Cardiac muscle cell (in vitro differentiated cells and primary cell): ENCODE data around the gene EPRS1. TPM values are rescaled to one million over a fixed set of nuclear protein-coding genes. Genes with fewer than 3 reads are reported as not detected.

Source experiments
- DNase-seq, 2 donors: peaks; one replicate each; pipeline versions ENCODE4 v3.0.0 to v3.0.0-alpha.2; 2010 to 2017; ENCODE audit warnings: low read depth in 1 of 2, low spot score in 1 of 2
- H3K27ac ChIP-seq: fragments of 200-600 bp; sonication (generic); 2 replicates; pipeline ENCODE4 v1.5.1; 2016
- H3K27me3 ChIP-seq: fragments of 200-600 bp; sonication (generic); 2 replicates; pipeline ENCODE4 v1.6.0; 2016; ENCODE audit warnings: control low read depth
- H3K36me3 ChIP-seq: fragments of 200-600 bp; sonication (generic); 2 replicates; pipeline ENCODE4 v1.5.1; 2016; ENCODE audit warnings: control low read depth
- H3K4me1 ChIP-seq: fragments of 200-600 bp; sonication (generic); 2 replicates; pipeline ENCODE4 v1.8.1; 2017; ENCODE audit warnings: low read depth, mild to moderate bottlenecking, mixed run types
- H3K4me3 ChIP-seq: fragments of 200-600 bp; sonication (generic); 2 replicates; pipeline ENCODE4 v1.5.1; 2016; ENCODE audit warnings: mild to moderate bottlenecking
- H3K9me3 ChIP-seq: fragments of 200-600 bp; sonication (generic); 2 replicates; pipeline ENCODE4 v1.5.1; 2017; ENCODE audit warnings: low read depth, mild to moderate bottlenecking, control low read depth
- CTCF ChIP-seq: IDR thresholded peaks from 2 replicates; pipeline ENCODE4 v1.5.1; 2012; ENCODE audit warnings: low read depth, mild to moderate bottlenecking, low read length
- polyA plus RNA-seq: library from polyadenylated mRNA; unstranded; fragments of >200 nt; fragmentation: Nextera tagmentation; extraction: Ambion mirVana; gene quantifications from 2 replicates; pipeline ENCODE4 v1.2.1, GENCODE V29; 2016
- total RNA-seq: library from RNA; depleted of rRNA; stranded (reverse); fragments of >200 nt; gene quantifications from 2 replicates; pipeline ENCODE4 v1.2.3, GENCODE V29; 2016

Gene EPRS1
- total and polyA plus RNA-seq, 2 experiments from 2014 or later: 47.8 to 54.0 TPM

GRCh38 chr1:220031287-220031686, 15.0 kb downstream of the EPRS1 start:
- peaks cover 40% of the 10 kb centered on the region for H3K36me3 ChIP-seq
- no peak for TF ChIP-seq CTCF

GRCh38 chr1:220028346-220028895, 17.9 kb downstream of the EPRS1 start:
- H3K36me3 ChIP-seq: peaks cover 51% of the 10 kb centered on the region
- H3K4me3 ChIP-seq: no peak overlapping the region
- H3K27me3 ChIP-seq: no peaks in the 10 kb centered on the region
- TF ChIP-seq CTCF: no peak
- no peak overlapping the region for H3K27ac ChIP-seq
- no peak for DNase-seq
- no peaks in the 10 kb centered on the region for H3K9me3 ChIP-seq
- H3K4me1 ChIP-seq: no peaks in the 10 kb centered on the region

More at GRCh38 chr1:220031287-220031686, 15.0 kb downstream of the EPRS1 start:
- H3K27me3 ChIP-seq: no peaks in the 10 kb centered on the region
- no peak overlapping the region for H3K4me3 ChIP-seq
- no peak for DNase-seq
- no peaks in the 10 kb centered on the region for H3K9me3 ChIP-seq
- H3K4me1 ChIP-seq: no peaks in the 10 kb centered on the region
- no peak overlapping the region for H3K27ac ChIP-seq

GRCh38 chr1:220019071-220019470, 27.2 kb downstream of the EPRS1 start:
- TF ChIP-seq CTCF: no peak
- Histone ChIP-seq H3K4me1 (no peaks in the 10 kb centered on the region), H3K27ac (no peak overlapping the region), H3K27me3 (no peaks in the 10 kb centered on the region), H3K36me3 (peaks cover 34% of the 10 kb centered on the region), H3K4me3 (no peak overlapping the region), H3K9me3 (no peaks in the 10 kb centered on the region)
- no peak for DNase-seq

- peaks cover 14% of the 10 kb centered on the region for H3K4me1 ChIP-seq
- peak; percentile 2 to 40 for DNase-seq
- no peaks in the 10 kb centered on the region for H3K27me3 ChIP-seq
- no peaks in the 10 kb centered on the region for H3K9me3 ChIP-seq
- H3K36me3 ChIP-seq: peaks cover 15% of the 10 kb centered on the region
- peak overlapping the region; percentile 70 for H3K27ac ChIP-seq
- no peak for TF ChIP-seq CTCF
- H3K4me3 ChIP-seq: no peak overlapping the region
These were observed 32.8 kb downstream of the EPRS1 start for GRCh38 chr1:220013497-220013896.

GRCh38 chr1:220012259-220012658, 34.0 kb downstream of the EPRS1 start:
- H3K27ac ChIP-seq: no peak overlapping the region
- H3K27me3 ChIP-seq: no peaks in the 10 kb centered on the region
- H3K4me1 ChIP-seq: peaks cover 14% of the 10 kb centered on the region
- no peaks in the 10 kb centered on the region for H3K9me3 ChIP-seq
- peak in 1 of 2 donors; percentile 38 for DNase-seq
- H3K36me3 ChIP-seq: peaks cover 9% of the 10 kb centered on the region
- TF ChIP-seq CTCF: peak; percentile 29
- H3K4me3 ChIP-seq: no peak overlapping the region
